C4-2B (cell line): Measurements from ENCODE around the gene ARF1.
A peak's percentile ranks its signal among the peaks of the same experiment; 100 is the strongest.

Experiments
- H3K27ac ChIP-seq: fragments of 450-650 bp; 2 replicates; pipeline ENCODE4 v1.5.1; 2017
- ZFX ChIP-seq: fragments of 450-650 bp; IDR thresholded peaks from 2 replicates; pipeline ENCODE4 v1.6.1; 2017
- TF ChIP-seq, protein P1 (sequence below): fragments of 450-650 bp; conservative IDR thresholded peaks from 2 replicates; pipeline ENCODE4 v1.5.1; 2017; ENCODE audit warnings: mild to moderate bottlenecking

The ARF1 gene

DNA sequence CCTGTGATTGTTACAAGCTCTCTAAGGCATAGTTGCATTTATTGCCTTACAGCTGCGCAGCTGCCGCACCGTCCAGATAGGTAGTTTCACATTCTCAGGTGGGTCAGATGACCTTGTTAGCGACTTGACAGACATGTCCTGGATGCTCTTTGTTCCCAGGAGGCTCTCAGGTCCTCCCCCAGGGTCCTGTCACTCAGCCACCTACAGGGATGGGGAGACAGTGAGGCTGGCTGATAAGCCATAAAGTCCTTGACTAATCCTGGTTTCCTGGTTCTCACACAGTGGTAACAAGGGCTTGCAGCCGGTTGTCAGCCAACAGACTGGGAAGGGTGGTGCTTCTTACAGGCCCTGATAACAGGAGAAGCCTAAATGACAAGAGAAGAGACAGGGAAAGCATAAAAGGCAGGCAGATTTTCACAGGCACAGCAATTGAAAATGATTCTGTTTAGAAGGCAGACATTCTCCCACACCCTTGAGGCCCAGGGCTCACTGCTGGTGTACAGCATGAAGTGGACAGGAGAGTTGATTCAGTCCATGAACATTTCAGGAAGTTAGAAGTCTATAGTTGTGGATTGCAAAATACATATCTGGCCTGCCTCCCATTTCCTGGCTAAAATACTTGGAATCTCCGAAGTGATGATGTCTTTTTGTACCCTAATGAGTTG, 2.9 kb downstream of the ARF1 start:
- H3K27ac ChIP-seq: peak overlapping the region; percentile 99
- TF ChIP-seq ZFX: no peak
- TF ChIP-seq, protein P1, sequence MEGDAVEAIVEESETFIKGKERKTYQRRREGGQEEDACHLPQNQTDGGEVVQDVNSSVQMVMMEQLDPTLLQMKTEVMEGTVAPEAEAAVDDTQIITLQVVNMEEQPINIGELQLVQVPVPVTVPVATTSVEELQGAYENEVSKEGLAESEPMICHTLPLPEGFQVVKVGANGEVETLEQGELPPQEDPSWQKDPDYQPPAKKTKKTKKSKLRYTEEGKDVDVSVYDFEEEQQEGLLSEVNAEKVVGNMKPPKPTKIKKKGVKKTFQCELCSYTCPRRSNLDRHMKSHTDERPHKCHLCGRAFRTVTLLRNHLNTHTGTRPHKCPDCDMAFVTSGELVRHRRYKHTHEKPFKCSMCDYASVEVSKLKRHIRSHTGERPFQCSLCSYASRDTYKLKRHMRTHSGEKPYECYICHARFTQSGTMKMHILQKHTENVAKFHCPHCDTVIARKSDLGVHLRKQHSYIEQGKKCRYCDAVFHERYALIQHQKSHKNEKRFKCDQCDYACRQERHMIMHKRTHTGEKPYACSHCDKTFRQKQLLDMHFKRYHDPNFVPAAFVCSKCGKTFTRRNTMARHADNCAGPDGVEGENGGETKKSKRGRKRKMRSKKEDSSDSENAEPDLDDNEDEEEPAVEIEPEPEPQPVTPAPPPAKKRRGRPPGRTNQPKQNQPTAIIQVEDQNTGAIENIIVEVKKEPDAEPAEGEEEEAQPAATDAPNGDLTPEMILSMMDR: no peak

DNA sequence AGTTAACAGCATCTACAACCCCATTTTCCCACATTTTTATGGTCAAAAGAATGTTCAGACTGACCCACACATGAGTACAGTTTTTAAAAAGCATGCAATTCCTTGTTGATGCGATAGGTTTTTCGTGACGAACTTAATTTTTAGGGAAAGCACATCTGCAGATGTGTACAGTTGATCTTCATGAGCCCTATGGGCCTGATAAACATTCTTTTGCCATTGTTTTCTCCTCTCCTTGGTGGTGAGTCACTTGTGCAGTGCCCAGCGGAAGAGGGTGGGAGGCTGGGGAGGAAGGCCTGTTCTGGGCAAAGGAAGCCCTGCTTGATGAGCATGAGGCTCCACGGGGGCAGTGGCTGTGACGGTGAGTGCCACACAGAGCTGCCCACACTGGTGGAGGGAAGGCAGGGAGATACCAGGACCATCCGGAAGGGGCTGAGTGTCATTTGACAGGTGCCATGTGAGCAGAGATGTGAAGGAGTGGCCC, 5.3 kb downstream of the ARF1 start:
- H3K27ac ChIP-seq: peak overlapping the region; percentile 83
- TF ChIP-seq, protein P1: no peak
- TF ChIP-seq ZFX: no peak

DNA sequence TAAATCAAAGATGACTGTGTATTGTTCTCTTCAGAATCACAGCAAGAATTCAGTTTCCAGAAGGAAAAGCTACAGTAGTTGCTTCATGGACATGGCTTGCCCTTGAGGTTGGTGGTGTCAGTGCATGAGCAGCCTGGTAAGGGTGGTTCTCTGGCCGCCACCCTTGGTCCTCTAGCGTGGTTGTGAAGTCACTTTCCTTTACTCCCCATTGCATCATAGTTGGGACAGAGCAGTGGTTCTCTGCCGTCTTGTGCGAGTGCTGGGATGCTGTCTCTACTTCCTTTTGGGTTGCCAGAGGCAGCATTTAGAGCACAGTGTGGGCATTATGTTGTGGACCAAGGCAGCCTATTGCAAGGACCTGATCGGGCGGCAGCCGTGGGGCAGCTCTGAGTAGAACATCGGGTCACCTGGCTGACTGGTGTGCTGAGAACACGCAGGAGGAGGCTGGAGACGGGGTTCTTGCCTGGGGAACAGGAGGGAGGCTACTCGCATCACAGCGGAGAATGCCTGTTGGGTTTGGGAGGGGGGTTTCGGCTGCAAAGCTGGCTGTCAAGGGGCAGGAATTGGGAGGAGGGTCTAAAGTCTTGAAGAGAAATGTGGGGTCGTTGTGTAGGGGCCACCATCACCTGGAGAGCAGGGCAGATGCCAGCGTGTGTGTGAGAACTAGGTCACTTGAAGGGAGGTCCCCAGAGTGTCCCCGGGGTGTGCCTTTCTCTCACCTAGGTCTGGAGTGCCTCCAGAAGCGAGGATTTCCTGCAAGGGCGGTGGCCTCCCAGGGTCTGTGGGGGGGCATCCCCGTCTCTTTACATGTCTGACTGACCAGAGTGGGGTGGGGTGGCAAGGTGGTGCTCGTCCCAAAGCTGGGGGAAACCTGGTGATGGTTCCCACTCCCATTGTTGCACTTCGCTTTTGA, 6.3 kb downstream of the ARF1 start:
- TF ChIP-seq ZFX: no peak
- TF ChIP-seq, protein P1: no peak
- H3K27ac ChIP-seq: peak overlapping the region; percentile 83

DNA sequence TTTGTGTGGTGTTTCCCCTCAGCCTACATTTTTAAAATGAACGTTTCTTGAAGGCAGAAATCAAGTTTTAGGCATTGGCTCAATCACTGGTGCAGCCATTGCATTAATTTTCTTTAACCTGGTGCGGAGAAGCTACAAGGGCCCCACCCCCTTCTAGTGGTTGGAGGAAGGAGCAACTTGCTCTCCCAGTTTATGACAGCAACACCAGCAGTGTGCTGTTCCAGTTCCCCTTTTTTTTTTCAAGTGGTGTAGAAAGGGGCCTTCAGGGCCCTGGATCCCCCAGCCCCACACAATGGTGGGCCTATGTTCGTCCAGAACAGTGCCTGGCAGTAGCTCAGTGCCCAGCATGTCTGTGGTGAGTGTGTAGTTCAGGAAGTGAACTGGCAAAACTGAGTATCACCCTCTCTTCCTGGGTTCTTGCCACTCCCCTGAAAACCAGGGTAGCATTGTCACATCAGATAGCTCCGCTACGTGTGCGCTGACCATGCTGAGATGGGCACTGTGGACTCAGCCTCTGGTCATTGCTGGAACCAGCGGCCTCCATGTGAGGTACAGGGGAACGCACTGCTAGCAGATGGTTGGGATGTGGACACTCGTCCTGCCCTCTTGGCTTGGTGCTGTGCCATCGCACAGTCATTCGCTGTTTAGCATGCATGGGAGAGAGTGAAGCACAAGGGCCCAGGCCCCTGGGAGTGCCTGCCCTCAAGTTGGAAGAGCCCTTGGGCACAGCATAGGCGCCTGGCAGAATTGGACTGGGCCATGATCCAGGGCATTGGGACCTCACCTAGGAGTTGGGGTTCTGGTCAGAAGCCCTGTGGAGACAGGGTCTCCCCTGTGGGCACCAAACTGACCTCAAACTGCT, 7.2 kb downstream of the ARF1 start:
- TF ChIP-seq, protein P1: no peak
- H3K27ac ChIP-seq: peak overlapping the region; percentile 83

DNA sequence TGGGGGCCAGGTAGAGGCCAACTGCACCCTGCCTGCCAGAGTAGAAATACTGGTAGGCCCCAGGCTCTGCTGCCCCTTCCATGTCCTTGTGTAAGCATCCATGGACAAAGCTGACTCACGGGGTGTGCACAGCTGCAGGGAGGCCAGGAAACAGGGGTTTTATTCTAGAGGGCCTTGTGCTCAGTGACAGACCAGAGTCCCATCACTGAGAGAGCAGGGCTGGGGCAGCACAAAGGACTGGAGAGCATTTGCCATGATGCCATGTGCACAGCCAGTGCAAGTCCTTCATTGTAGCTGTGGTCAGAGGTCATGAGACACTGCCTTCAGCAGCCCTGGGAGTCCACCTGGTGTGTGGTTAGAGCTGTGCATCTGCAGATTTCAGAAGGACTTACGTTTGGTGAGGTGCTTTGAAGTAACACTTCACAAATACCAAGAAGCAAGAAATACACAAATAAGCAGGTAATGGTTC, 8.1 kb downstream of the ARF1 start:
- H3K27ac ChIP-seq: peak overlapping the region; percentile 83
- TF ChIP-seq ZFX: no peak
- TF ChIP-seq, protein P1: no peak

DNA sequence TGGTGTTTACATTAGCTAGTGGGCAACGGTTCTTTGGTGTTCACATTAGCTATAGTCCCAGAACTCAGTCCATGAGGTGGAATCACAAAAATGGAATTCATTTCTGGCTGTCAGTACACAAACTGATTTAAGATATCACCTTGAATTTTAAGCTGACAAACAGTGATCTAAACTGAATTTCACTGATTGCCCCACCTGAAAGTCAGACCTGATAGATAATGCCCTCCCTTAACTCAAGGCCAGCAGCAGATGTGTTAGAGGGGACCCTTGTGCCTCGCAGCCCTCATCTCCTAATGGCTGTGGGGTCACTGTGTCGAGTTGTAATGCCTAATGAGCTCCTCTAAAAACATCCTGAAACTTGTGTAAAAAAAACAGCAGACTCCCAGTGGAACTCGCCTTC, 8.6 kb downstream of the ARF1 start:
- peak overlapping the region; percentile 83 for H3K27ac ChIP-seq
- no peak for TF ChIP-seq ZFX
- TF ChIP-seq, protein P1: no peak
